ENCODE data around the gene RORB.

Gene RORB

DNA sequence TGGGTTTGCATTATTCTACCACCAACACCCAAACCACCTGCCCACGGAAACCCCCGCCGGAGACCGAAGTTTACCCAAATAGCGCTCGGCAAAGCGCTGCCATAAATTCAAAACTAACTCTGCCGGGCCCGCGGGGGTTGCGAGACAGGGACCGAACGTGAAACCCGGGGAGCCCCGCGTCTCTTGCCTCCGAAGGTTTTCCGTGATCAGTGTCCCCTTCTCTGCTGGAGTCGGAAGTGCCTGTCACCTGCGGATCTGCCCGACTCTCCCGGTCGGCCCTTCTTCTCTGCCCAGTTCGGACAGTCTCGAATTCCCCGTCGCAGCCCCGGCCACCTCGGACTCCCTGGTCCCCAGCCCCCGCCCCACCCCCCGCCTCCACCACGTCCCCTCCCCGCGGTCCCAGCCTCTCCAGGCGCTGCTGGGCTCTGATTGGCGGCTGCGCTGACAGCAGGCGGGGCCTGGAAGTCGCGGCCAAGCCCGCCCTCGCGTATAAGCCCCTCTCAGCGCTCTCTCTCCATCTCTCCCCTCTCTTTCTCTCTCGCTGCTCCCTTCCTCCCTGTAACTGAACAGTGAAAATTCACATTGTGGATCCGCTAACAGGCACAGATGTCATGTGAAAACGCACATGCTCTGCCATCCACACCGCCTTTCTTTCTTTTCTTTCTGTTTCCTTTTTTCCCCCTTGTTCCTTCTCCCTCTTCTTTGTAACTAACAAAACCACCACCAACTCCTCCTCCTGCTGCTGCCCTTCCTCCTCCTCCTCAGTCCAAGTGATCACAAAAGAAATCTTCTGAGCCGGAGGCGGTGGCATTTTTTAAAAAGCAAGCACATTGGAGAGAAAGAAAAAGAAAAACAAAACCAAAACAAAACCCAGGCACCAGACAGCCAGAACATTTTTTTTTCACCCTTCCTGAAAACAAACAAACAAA, at the start of gene RORB:
RORB (plus strand) TSS at position 517 of the 929 bp plus-strand sequence. CDS start 642 bp downstream, outside the sequence.
- peak; percentile 5 to 17 for DNase-seq (ENCODE audit: low read depth in 2 of 2)

DNA sequence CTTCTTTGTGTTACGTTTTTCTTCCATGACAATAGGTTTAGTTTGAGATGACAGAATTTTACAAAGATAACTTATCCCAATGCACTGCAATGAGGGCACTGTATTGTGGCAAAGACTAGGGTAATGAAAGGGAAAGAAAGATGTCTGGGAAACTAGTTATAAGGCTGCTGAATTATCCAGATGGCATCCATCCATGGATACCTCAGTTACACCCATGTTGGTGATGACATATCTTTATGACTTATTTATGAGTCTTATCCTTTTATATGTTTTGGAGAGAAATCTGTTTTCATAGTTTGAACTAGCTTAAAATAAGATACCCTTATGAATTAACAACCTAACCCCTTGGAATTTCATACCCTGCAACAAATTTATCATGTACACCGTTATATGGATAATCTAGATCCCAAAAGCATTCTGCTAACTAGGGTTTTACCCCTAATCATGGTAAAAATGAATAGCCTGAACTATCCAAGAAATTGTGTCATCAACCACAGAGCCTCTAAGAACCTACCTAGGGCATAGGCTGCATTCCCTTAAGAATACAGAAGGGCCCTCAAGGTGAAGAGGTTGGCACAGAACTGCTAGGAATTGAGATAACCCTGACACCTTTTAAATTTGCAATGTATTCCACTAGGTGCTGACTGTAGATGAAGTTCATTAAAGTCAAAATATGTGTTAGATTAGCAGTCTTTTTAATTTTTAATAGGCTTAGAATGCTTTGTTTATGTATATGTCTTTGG, 49.5 kb upstream of the RORB start:
- DNase-seq (ENCODE audit: low read depth in 2 of 2): no peak

DNA sequence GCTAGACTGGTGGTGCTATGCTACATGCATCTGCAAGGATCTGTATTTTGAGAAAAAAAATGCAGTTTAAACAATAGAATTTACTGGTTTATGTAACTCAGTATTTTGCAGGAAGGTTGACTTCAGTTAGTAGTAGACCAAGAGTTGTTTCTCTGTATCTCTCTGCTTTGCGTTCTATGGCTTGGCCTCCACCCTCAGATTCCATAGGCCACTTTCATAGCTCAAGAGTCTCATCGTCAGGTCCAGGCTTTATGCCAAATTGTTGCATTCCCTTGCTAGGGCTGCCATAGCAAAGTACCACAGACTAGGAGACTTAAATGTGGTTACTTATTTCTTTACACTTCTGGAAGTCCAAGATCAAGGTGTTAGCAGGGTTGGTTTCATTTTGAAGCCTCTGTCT, 48.1 kb upstream of the RORB start:
- DNase-seq (ENCODE audit: low read depth in 2 of 2): no peak

DNA sequence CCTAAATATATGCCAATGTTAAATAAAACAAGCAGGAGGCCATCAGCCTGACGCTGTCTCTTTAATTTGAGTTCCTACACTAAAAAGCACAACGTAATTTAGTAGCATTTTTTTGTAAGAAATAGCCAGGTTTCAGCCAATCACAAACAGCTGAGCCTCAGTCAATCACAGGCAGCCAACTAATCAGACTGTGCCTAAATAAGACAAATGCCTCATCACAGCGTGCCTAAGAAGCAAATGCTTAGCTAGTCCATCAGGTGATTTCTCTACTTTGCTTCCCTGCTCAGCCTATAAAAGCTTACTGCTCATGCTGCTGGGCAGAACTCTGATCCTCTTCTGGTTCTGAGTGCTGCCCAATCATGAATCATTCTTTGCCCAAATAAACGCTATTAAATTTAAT, 38.3 kb upstream of the RORB start:
- no peak for DNase-seq (ENCODE audit: low read depth in 2 of 2)

DNA sequence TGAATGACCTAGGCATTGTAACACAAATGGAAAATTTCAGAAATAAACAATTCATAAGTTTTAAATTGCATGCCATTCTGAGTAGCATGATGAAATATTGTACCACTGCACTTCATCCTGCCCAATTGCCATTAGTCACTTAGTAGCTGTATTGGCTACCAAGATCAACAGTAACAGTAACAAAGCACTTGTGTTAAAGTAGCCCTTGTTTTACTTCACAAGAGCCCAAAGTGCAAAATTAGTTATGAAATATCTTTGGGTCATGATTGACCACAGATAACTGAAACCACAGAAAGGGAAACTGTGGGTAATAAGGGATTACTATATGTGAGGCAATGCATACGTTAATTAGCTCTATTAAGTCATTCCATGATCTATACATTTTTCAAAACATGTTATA, 33.3 kb upstream of the RORB start:
- no peak for DNase-seq (ENCODE audit: low read depth in 2 of 2)

DNA sequence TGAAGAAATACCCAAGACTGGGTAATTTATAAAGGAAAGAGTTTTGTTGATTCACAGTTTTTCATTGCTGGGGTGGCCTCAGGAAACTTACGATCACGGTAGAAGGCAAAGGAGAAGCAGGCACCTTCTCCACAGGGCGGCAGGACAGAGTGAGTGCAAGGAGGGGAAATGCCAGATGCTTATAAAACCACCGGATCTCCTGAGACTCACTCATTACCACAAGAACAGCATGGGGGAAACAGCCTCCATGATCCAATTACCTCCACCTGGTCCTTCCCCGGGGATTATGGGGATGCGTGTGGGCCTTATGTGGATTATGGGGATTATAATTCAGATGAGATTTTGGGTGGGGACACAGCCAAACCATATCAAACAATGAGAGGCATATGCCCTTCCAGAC, 18.5 kb upstream of the RORB start:
- no peak for DNase-seq (ENCODE audit: low read depth in 2 of 2)

DNA sequence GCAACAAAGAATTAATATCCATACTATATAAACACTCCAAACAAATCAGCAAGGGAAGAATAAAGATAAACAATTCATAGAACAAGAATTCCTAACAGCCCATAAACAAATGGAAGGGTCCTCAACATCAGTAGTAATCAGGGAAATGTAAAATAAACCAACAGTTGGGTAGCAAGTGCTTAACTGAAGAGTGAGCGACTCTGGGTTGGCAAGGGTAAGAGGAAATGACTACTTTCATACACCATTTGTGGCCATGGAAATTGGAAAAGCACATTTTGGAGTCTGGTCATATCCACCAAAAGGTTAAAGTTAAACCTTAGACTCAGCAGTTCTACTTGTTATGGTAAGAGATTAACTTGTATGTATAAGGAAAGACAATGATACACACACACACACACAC, 17.4 kb upstream of the RORB start:
- no peak for DNase-seq (ENCODE audit: low read depth in 2 of 2)

DNA sequence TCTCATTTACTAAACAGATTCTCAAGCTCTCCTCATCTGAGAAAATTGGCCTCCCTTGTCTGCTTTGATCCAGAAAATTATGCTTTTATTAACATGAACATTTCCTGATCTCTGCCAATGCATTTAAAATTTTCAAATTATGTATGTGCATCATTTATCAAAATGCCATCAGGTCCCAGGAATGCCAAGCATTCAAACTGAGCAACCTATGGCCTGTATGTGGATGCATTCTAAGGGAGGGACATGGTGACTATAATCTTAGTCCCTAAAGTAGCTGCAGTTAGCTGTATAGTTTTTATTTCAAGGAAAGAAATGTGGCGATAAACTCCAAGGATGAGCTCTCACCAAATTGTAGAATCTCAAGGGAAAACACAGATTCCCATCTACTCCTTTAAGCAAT, 9.7 kb upstream of the RORB start:
- DNase-seq (ENCODE audit: low read depth in 2 of 2): no peak

DNA sequence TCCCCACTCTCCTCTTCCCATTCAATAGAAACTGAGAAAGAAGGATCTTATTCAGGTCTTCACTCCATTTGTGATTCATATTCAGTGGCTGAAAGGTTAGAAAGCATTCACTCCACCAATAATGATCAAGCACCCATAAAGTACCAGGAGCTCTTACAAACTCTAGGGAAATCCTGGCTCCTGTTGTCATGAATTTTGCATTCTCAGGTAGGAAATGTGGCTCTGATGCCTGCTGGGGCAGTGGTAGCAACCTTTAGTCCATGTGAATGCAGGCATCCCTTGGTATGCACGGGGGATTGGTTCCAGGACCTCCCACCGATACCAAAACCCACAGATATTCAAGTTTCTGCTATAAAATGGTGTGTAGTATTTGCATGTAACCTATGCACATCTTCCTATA, 3.6 kb upstream of the RORB start:
- DNase-seq (ENCODE audit: low read depth in 2 of 2): no peak

DNA sequence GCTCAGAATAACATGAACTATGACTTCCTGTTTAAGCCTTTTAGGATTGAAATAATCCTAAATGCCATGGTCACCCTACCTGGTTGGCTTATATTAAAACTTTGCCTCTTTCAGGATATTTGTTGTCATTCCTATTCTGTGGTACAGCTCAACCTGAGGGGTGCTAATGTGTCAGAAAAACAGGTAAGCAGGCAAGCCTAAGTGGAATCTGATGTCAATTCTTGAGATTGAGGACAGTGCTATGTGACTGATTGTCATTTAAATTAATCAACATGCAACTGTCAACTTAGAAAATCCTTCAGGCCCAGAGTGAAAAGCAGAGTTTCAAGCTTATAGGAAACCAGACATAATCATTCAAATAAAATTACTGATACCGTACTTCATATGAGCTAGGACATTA, 2.6 kb upstream of the RORB start:
- no peak for DNase-seq (ENCODE audit: low read depth in 2 of 2)

DNA sequence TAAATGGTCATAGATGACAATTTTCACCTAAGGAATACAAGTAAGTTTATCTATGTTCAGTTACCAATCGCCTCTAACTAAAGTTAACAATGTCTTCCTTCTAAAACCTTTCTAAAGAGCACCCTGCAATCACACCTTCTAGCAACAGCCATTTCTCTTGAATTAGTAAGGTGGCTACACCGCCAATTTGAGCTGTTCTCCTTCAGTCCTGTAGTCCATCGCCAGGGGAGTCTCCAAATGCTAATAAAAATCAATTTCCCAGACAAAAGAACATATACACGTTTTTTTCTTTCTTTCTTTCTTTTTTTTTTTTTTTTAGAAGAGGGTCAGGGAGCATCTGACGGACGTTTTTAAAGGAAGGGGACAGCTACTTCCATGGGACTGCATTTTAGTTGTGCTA, 729 bp upstream of the RORB start:
- DNase-seq (ENCODE audit: low read depth in 2 of 2): no peak

DNA sequence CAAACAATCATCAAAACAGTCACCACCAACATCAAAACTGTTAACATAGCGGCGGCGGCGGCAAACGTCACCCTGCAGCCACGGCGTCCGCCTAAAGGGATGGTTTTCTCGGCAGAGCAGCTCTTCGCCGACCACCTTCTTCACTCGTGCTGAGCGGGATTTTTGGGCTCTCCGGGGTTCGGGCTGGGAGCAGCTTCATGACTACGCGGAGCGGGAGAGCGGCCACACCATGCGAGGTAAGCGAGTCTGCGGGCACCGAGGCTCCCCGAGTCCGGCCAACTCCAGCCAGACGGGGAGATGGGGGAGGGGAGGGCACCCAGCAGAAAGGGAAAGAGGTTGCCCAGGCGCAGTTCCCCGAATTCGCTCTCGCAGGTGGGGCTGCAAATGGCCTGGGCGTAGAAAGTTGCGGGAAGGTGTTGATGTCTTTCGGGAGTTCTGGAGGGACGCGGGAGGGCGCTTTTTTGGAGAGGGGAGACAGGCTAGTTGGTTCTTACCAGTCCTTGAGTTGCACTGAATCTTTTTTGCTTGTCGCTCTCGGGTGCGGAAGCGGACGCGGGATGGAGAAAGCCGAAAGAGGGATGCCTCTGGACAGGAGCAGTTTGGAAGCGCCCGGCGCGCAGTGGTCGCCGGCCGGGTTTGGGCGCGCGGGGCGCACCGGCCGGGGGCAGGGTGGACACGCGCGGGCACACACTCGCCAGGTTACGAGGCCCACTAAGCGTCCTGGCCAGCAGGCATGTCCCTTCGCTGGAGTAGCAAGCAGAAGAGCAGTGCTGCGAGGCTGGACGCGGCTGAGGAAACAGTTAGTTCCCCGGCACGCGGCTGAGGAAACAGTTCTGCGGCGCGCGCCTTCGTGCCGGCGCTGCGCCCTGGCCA, 849 bp downstream of the RORB start:
- no peak for DNase-seq (ENCODE audit: low read depth in 2 of 2)

DNA sequence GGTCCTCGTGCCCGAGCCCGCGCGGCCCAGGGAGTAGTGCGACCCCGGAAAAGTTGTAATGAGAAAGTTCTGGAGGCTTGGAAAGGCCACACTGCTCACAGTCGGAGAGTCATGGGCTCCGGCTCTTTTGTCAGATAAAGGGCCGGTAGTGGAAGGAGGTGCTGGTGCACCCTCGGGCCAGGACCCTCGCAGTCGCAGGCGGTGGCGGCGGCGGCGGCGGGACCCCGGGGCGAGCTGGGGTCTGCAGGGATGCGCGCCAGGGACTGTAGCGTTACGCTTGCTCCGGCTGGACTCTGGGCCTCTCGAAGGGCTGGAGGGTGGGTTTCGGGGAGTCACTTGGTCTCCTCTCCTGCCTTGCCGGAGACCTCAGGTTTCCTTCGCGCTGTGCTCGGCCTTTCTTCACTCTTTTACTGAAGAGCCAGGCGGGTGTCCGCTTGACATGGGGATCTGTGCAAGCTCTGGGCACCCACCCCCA, 1.5 kb downstream of the RORB start:
- DNase-seq (ENCODE audit: low read depth in 2 of 2): no peak

DNA sequence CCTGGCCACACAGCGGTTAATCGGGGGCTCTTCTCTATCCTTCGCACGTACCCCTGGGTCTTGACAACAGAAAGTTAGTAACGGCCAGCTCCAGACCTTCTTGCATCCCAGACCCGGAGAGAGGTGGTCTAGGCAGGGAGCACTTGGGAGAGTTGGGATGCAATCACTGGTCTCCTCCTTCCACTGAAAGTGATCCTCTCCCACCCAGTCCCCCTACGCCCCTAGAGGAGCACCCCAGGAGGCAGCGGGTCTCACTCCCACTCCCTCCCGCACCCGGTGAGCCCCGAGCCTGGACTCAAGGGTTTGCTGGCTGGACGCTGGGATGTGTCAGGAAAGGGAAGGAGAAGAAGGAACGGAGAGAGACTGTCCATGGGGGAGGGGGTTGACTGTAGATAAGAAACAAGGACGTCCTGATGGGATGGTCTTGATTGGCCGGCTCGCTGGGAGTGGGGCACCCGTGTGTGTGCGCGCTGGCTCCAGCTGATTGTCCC, 2.0 kb downstream of the RORB start:
- DNase-seq (ENCODE audit: low read depth in 2 of 2): no peak

DNA sequence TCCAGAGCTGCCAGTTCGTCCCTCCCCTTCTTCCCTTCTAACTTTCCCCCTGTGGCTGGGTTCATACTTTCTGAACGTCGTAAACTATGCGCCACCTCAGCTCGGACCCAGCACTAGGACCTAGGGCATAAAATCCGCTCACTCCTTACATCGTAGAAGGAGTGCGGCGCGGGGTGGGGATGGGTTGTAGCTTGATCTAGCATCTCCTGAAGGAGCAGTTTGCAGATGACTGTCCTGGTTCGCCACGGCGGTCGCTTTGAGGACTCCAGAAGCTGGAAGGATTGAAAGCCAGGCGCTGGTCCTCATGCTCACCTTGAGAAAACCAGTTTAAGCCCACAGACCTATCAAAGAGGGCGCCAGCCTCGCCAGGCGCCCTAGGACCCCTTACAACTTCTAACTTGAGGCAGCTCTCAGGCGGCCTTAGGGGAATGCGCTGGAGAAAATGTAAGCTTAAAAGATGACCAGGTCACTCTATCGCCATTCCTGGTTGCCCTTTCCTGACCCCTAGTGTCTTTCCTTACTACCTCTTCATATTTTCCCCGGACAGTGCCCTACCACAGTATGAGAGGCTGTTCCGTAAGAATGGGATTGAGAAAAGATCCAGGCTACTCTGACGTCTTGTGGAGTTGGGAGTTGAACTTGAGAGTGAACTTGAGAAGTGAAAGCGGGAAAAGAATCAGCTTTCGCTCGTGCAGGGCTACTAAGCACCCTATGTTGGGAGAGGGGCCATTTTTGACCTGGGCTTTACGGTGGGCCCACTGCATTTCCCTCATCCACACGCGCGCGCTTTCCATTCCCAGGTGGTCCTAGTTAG, 2.8 kb downstream of the RORB start:
- DNase-seq (ENCODE audit: low read depth in 2 of 2): no peak

DNA sequence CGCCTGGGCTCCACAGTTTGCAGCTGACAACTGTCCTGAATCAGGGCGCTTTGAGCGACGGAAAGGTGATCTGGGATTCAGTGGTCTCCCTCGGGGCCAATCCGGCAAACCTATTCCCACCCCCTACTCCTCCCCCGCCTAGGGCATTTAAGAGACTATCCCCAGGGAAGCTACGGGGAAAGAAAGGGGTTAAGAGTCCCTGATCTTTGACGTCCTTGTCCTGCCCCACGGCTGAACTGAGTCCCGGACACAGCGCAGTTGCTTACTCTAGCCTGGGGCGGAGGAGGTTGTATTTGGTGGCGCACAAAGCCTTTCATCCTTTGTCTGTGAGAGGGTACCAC, 3.4 kb downstream of the RORB start:
- no peak for DNase-seq (ENCODE audit: low read depth in 2 of 2)

DNA sequence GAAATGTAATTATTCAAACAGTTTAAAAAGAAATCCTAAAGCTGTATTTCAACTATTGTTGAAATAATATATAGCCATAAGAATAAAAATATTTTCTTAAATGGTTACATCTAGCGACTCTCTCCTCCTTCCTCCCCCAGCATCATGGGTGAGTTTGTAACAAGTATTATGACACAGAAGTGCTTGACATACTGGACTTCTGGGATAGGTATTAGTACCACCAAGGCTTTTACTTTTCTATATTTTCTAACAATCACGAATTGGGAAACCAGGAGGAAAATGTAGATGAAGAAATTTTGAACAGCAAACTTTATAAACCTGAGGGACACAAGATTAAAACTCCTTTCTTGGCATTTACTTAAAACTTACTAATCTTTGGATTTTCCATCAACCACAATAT, 4.4 kb downstream of the RORB start:
- DNase-seq (ENCODE audit: low read depth in 2 of 2): no peak

DNA sequence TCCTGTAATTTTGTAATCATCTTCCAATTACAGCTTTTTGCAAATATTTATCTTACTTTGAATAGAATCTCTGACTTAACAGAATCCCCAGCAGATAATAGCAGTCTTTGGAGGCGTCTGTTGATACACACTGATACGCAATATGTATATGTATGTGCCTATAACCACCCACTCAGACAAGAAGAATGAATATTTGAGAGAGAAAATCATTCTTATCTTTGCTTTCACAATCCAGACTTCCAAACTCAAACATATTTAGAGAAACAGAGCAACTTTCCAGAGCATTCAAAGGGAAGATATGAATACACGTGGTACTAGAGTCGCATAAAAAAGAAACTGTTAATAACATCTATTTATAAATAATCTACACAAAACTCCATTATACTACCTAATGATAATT, 6.1 kb downstream of the RORB start:
- no peak for DNase-seq (ENCODE audit: low read depth in 2 of 2)

DNA sequence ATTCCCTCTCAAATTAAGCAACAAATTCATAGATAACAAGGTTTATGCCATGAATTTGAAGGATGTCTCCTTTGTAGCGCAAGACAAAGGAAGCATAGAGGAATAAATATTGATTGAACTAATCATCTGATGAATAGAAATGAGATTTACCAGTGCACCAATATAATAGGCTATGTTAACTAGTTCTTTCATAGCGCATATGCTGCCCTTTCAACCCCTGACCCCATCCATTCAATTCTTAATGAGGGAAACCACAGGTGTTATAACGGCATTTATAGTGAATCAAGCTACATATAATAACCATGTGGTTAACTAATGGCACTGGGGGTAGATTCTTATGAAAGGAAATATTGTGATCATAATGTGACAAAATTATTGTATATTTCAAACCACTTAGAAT, 6.5 kb downstream of the RORB start:
- no peak for DNase-seq (ENCODE audit: low read depth in 2 of 2)

DNA sequence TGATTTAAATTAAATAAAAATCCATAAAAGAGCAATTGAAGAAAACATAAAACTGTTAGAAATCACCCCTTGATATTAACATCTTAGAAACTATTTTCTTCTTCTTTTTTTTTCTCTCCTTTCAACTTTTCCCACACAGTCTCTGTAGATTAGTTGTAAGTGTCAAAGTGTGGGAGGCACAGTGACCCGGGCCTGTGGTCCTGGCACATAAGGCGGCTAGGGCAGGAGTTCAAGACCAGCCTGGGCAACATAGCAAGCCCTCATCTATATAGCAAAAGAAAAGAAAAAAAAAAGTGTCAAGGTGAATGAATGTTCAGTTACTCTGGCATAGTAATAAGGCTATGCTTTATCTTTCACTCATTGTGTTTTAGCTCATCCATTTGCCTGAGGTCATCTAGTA, 14.2 kb downstream of the RORB start:
- no peak for DNase-seq (ENCODE audit: low read depth in 2 of 2)

DNA sequence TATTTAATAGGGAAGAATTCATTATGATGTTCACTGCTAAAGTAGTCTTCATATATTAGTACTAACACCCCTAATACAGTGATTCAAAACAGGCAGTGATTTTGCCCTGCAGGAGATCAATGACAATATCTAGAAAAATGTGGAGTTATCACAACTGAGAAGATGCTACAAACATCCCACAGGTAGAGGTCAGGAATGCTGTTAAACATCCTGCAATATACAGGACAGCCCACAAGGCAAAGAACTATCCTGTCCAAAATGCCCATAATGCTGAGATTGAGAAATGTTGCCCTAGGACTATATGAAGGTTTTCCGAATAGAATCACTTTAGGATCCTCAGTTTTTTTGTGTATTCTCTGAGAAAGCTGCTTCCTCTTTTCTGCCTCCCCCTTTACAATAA, 15.3 kb downstream of the RORB start:
- DNase-seq (ENCODE audit: low read depth in 2 of 2): no peak
